Limb (tissue), 2 donors: ENCODE data around the gene TNFSF8.

ENCODE experiments used
- DNase-seq, 2 donors: peaks; one replicate each; pipeline ENCODE4 v3.0.0-alpha.2; 2016; ENCODE audit errors: extremely low spot score in 2 of 2

The TNFSF8 gene

DNA sequence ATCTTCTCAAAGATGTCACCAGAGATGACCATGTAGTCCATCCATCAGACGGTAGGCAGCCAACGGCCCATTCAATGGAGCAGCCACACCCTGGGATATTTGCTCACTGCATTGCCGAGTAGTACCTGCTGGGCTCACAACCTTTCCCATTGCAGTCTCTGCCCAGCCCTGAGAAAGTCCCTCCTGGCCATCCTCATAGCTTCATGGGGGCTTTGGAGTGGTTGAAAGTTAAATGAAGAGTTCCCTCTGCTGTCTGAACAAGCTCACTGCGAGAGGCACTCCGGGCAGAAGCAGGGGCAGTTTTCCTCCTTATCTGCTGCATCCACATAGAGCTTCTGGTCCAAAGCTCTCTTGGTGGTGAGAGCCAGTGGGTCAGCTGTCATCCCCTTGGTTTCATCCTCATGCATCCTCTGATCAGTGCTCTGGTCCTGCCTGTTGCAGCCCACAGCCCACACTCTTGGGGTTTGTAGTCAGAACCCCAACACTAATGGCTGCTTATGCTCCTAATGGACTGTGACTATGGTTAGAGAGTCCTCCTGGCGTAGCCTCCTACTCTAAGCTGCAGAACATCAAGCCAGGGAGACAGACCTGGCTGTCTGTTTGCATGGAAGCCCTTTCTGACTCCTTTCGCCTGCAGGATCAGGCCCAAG lies 23.3 kb downstream of the TNFSF8 start:
- DNase-seq, result peak in 1 of 2 donors; percentile 50

DNA sequence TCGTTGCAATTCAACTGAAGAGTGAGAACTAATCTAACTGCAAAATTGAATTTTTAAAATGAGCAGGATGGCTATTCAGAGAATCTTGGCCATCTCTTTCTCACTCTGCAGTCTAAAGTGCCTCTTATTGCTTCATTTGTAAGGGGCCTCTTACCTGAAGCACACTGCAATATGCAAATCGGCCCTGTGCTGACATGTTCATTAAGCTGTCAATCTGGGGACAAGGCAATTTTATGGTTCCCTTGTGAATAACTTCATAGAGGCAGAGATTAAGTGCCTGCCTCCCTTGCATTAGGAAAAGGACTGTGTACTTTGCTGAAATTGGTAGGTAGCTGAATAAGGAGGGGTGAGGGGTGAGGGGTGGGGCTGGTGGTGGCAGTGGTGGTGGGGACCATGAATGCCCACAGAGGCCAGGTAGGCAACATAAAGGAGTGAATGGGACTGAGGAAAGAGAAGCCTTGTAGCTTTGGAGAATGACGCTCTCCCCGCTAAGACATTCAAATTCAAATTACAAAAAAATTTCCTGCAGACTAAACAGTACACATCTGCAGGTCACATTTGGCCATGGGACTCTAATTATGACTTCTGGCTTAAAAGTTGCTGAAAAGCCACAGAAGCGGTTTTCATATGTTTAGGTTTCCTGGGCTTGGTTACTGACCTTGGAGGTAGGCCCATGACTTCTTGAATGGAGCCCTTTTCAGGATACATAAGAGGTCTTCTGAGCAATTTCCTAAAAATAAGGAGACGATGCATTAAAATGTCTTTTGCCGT lies 25.0 kb downstream of the TNFSF8 start:
- DNase-seq, result no peak

- DNase-seq, result no peak
These were observed 27.4 kb downstream of the TNFSF8 start for GRCh38 chr9:114902786-114903524.

- DNase-seq, result no peak
These were observed 29.2 kb downstream of the TNFSF8 start for GRCh38 chr9:114900942-114901802.

GRCh38 chr9:114899995-114900394 lies 30.4 kb downstream of the TNFSF8 start:
- no peak for DNase-seq

GRCh38 chr9:114899461-114899860 lies 30.9 kb downstream of the TNFSF8 start:
- DNase-seq, result no peak

- DNase-seq, result no peak
These were observed 31.6 kb downstream of the TNFSF8 start for GRCh38 chr9:114898741-114899140.

GRCh38 chr9:114897196-114897595 lies 33.2 kb downstream of the TNFSF8 start:
- no peak for DNase-seq

DNA sequence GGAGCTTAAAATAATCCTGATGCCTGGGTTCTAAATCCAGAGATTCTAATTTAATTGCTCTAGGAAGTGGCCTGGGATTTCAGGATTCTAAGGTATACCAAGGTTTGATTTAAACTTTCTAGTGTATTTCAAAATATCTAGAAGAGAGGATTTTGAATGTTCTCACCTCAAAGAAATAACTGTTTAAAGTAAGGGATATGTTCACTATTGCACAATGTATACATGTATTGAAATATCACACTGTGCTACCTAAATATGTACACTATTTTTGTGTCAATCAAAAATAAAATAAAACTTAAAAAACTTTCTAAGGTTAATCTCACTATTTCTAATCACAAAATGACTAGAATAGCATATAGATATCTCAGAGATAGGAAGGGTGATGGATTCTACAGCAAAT lies 34.0 kb downstream of the TNFSF8 start:
- DNase-seq, result no peak

DNA sequence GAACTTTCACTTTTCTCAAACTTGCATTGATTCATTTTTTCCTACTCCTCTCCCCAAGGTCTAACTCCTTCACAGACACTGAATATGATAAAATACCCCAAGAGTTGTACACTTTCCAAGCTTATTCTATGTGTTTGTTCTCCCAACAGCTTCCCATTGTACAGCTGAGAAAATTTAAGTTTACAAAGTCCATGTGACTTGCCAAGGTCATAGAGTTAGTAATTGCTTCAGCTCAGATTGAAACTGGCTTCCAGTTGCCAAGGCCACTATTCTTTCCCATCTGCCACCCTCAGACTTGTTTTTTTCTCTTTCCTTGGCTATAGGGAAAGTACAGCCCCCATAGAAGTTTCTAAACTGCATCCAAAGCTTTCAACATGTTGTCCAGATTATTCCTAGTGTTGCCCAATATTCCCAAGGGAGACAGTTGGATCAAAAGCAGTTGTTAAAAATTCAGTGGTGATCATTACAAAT lies 34.8 kb downstream of the TNFSF8 start:
- DNase-seq, result no peak

DNA sequence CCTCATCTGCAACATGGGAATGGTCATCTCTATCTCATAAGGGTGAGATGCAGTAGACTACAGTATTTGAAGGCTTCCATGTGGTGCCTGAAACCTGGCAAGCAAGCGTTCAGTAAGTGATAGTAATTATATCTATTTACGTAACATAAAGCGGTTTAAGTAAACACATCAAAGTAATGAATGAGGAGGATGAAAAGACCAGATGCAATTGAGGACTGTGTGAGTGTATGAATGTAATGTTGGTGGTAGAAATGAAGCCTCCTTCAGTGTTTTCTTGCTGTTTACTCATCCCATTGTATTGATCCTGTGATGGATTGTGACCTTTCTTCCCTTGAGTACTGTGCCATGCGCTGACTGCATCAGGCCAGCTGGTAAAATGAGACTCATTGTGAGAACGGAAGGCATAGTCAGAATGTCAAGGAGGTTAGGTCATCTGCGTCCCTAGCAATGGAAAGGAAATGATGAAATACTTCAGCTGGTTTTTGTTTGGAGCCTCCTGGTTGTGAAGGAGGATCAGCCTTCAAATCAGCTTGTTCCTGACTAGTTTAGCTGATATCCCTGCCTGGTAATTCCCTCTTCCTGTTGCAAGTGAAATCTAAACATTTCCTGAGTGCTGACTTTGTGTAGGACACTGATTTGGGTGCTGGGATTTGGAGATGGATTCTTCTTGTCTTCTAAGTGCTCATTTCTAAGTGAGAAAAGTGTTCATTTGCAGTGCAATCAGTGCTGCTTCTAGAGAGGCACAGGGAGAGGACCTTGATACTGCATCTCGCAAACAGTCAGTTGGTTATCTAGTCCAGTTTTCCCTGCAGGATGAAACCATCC lies 35.6 kb downstream of the TNFSF8 start:
- peak in 1 of 2 donors; percentile 43 for DNase-seq

GRCh38 chr9:114894206-114894605 lies 36.2 kb downstream of the TNFSF8 start:
- no peak for DNase-seq

DNA sequence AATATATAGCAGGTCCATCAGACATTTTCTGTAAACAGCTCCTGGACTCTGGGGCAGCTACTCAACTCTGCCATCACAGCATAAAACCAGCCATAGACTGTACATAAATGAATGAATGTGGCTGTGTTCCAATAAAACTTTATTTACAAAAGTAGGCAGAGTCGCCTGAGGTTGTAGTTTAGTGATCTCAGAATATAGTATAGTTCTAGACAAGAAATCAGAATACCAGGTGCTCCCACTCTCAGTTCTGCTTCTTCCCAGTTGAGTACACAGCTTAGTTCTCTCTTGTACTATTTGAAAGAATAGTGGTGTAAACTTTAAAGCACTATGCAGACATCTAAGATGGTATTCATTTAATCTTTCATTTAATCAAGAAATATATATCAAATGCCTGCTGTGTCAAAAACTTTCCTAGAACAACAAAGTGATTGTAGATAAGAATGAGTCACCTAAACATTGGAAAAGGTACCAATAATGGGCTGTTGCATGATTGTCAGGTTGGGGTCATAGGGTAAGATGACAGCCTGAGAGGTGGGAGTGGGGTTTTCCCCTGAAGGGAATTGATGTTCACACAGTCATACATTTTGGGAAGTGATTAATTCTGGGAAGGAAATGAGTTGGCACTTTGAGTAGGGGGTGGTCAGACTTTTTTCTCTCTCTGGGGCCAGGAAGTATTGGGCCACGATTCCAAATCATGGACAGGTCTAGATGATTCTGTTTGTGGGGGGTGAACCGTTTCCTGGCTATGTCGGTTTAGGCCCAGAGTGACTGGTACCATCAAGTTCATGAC lies 37.0 kb downstream of the TNFSF8 start:
- no peak for DNase-seq

DNA sequence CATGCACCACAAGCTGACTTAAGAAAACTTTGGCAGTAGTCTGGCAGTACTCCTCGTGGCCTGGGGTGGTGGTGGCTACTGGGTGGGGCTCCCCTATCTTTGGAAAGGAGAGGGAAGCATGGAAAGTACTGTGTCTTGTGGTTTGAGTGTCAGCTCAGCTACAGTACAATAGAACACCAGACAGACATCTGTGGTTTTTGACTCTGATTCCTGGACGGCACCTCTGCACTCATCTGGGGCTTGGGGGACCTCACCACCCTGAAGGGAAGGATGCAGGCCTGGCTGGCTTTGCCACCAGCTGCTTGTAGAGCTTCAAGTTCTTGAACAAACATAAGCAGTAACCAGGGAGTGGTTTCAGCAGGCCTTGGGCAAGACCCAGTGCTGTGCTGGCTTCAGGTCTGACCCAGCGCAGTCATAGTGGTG lies 40.6 kb downstream of the TNFSF8 start:
- no peak for DNase-seq

- DNase-seq, result no peak
These were observed 41.8 kb downstream of the TNFSF8 start for GRCh38 chr9:114888607-114889006.

DNA sequence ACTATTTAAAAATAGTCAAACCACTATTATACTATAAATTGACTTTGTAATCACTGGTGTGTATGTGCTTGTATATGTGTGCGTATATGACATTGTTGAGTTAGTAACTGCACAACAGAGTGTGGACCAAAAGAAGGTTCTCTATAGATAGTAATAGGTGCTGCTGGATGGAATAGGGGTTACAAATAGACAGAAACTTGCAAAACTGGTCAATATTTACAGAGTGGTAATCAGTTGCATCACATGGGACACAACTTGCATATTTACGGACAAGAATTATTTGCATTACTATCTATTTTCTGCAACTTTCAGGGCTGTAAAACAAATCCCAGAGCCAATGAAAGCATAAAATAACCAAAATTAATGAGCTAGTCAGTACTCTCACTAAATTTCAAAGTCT lies 42.4 kb downstream of the TNFSF8 start:
- no peak for DNase-seq

DNA sequence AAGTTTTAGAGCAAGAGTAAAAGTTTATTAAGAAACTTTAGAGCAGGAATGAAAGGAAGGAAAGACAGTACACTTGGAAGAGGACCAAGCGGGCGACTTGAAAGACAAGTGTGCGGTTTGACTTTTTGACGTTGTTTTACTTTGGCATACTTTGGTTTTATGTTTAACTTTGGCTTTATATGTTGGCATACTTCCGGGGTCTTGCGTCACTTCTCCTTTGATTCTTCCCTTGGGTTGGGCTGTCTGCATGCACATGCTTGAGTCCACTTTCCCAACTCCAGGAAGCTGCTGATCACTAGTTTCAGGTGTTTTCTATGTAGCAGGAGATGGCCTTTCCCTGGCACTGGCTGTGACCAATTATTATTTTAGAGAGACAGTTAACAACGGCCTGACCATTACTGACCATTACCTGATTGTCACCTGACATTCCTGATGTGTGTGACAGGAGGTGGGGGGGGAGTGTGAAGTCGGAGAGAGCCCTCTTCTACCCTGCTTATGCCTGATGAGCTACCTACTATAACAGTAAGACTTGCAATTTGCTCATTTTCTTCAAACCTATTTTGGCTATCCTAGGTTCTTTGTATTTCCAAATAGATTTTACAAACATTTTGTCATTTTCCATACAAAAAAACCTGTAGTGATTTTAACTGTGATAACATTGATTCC lies 45.5 kb downstream of the TNFSF8 start:
- DNase-seq, result no peak

DNA sequence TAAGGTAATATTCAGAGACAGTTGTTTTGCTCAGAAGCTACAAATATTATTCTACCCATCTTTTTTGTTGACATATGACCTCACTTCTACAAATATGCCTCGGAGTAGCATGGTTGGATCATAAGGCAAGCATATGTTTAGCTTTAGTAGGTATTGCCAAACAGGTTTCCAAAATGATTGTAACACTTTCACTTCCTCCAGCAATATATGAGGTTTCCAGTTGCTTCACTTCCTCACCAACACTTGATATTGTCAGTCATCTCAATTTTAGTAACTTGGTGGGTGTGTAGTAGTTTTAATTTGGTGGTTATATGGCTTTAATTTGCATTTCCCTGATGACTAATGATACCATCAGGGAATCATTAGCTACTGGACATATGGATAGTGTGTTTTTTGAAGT lies 46.7 kb downstream of the TNFSF8 start:
- DNase-seq, result no peak

GRCh38 chr9:114880291-114880745 lies 50.1 kb downstream of the TNFSF8 start:
- DNase-seq, result no peak
